ENCODE measurements around the gene CDC7. TPM values are rescaled to one million over a fixed set of nuclear protein-coding genes. Genes with fewer than 3 reads are reported as not detected.
A peak's percentile ranks its signal among the peaks of the same experiment; 100 is the strongest.
"Not testable (repeated sequence)": the region's sequence is repeated elsewhere in the genome, so short reads cannot be mapped to it uniquely, and the experiment has no call there.

The CDC7 gene
- total RNA-seq (2014; rRNA removed; shearing (Covaris generic)): 13.7 and 15.4 TPM in 2 replicates

DNA sequence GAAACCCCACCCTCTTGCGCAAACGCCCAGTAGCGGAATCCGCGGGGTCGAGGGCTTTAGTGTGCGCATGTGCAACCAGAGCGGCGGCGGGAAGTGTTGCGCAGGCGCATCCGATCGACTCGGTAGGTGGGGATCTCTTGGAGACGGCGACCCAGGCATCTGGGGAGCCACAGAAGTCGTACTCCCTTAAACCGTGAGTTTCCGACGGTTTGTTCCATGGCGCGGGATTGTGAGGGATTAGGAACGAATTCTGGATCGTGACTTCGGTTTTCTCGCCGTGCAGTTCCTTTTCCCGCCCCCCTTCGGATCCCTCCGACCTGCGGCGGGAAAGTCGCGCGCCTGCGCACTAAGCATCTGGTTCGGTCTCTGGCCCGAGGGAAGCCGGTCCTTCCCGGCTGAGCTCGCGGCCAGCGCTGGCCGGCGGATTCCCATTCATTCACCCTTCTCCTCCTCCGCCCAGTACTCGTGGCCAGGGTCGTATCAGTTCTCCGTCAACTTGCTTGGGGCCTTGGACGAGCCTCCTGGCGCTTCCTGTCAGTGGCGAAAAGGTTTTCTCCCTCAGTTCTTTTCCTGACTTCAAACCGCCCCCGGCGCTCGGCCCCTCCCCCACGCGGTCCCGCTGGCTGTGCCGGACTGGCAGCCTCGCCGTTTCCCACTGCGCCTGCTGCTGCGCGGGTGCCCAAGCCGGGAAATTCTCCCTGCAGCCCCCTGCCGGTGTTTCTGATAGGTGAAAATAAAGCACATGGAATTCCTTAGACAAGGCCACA lies at the start of gene CDC7:
Gene CDC7, plus strand, starts transcription at position 96 of the 767 bp plus-strand sequence. CDS start 866 bp downstream, outside the sequence.
- H3K4me1 ChIP-seq (replicated peaks): peaks cover 18% of the 10 kb centered on the region
- no peaks in the 10 kb centered on the region for H3K36me3 ChIP-seq
- no peaks in the 10 kb centered on the region for H3K27me3 ChIP-seq (replicated peaks)
- H3K4me3 ChIP-seq: peak within 1 kb of the TSS; percentile 55
- peak; percentile 96 to 100 for DNase-seq (ENCODE audit: low read depth in 1 of 2, low spot score in 2 of 2)
- peak within 1 kb of the TSS; percentile 88 for H3K27ac ChIP-seq
- H3K9me3 ChIP-seq (replicated peaks): no peaks in the 10 kb centered on the region

DNA sequence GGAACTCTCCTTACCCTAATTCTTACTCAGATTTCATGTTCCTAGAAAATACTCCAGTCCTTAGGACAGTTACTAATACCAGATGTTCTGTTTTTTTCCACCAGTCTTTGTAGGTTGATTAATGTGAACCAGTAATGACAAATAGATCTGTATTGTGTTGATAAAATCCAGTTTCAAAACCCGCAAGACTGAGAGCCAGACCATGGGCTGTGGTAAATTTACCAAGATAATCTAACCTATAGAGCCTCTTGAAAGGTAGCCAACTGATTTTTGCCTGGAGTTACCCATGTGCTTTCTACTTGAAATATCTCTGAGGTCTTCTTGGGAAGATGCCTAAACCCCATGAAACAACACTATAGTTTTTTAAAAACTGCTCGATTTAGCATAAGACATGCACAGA lies 46.5 kb upstream of the CDC7 start:
- Histone ChIP-seq H3K4me3 (no peak overlapping the region), H3K9me3 (replicated peaks) (no peaks in the 10 kb centered on the region), H3K36me3 (no peaks in the 10 kb centered on the region), H3K4me1 (replicated peaks) (no peaks in the 10 kb centered on the region), H3K27me3 (replicated peaks) (no peaks in the 10 kb centered on the region), H3K27ac (no peak overlapping the region)
- no peak for DNase-seq (ENCODE audit: low read depth in 1 of 2, low spot score in 2 of 2)

DNA sequence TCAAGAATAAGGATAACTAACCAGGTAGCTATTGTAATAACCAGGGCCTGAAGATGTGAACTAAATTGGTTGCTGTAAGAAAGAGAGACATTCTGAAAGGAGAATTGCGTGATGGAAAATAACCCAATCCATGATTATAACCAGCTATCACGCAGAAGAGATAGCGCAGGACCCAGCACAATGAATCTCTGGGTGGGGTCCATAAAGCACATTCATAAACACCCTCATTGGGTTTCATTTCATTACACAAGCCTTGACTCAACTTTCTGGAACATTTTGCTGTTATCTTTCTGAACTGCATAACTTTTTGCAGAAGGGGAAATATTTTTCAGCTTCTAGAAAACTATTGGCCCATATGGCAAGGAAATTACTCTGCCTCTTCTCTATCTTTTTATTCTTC lies 45.3 kb upstream of the CDC7 start:
- Histone ChIP-seq H3K27me3 (replicated peaks) (no peaks in the 10 kb centered on the region), H3K9me3 (replicated peaks) (no peaks in the 10 kb centered on the region)

DNA sequence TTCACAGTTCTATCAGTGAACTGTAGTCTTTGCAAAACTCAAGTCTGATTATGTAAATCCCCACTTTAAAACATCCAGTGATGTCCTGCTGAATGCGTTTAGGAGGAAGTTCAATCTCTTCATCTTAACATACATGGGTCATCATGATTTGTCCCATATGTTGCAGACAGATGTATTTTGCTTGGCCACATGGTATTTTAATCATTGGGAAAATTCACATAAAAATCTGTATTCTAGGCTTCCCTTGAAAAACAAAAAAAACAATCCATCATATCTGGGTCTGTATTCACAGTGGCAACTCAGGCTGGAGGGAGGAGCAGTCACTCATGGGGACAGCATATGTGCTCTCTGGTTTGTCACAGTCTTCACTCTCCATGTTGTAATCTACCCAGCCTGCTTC lies 44.8 kb upstream of the CDC7 start:
- no peaks in the 10 kb centered on the region for H3K4me1 ChIP-seq (replicated peaks)
- peaks cover 2% of the 10 kb centered on the region; the same call in 1 of the 2 replicates for H3K9me3 ChIP-seq (replicated peaks)
- H3K4me3 ChIP-seq: no peak overlapping the region
- DNase-seq (ENCODE audit: low read depth in 1 of 2, low spot score in 2 of 2): no peak
- no peak overlapping the region for H3K27ac ChIP-seq
- H3K27me3 ChIP-seq (replicated peaks): no peaks in the 10 kb centered on the region
- H3K36me3 ChIP-seq: no peaks in the 10 kb centered on the region

More for the DNA sequence above, 45.3 kb upstream of the CDC7 start:
- DNase-seq (ENCODE audit: low read depth in 1 of 2, low spot score in 2 of 2): no peak
- Histone ChIP-seq H3K4me1 (replicated peaks) (no peaks in the 10 kb centered on the region), H3K4me3 (no peak overlapping the region), H3K36me3 (no peaks in the 10 kb centered on the region), H3K27ac (no peak overlapping the region)

DNA sequence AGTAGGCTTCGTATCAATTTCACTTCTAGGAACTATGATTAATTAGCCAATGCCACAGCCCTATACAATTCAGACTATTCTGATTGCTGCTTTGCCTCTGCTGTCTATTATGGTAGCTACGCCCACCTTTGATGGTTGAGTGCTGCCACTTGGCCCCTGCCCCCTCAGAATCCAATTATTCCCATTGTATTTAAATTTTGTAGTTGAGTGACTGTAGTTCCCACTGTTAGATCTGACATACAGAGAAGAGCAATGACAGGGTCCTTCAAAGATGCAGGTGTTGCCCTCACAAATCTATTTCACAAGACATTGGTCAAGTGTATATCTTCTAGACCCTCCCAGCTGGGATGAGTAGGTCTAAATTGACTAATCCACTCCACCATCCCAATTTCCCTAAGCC lies 35.3 kb upstream of the CDC7 start:
- H3K9me3 ChIP-seq (replicated peaks); DNase-seq (ENCODE audit: low read depth in 1 of 2, low spot score in 2 of 2); H3K27me3 ChIP-seq (replicated peaks); H3K4me1 ChIP-seq (replicated peaks); H3K4me3 ChIP-seq; H3K36me3 ChIP-seq; H3K27ac ChIP-seq: not testable (repeated sequence)

DNA sequence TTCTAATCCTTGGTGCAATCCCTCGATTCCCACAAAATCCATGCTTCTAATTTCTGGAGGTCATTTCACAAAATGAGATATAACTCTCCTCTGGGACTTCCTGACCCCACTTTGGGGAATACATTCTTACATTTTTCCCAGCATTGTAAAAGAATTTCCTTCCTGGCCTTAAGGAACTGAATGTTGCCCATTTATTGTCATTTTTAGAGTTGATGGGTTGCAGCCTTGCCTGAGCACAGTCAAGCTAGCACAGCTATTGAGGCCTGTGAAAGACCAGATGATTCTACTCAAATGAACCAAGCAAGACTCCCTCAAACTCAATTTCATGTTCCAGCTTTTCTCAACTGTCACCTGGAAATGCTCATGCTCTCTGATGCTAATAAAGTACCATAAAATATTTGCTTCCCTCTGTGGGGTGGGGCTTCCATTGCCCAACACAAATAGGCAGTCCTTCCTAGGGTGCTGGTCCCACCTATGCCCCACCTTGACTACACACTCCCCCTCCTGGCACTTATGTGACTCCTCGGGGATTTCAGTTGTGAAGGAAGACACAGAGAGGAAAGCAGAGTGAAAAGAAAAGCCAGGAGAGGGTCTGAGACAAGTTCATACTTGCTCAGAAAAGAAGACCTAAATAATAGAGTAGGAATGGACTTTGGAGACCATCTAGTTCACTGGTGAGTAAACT lies 24.0 kb upstream of the CDC7 start:
- no peaks in the 10 kb centered on the region for H3K4me1 ChIP-seq (replicated peaks)
- no peak for DNase-seq (ENCODE audit: low read depth in 1 of 2, low spot score in 2 of 2)
- H3K36me3 ChIP-seq: no peaks in the 10 kb centered on the region
- no peaks in the 10 kb centered on the region for H3K27me3 ChIP-seq (replicated peaks)
- H3K4me3 ChIP-seq: no peak overlapping the region
- no peak overlapping the region for H3K27ac ChIP-seq
- H3K9me3 ChIP-seq (replicated peaks): no peaks in the 10 kb centered on the region

DNA sequence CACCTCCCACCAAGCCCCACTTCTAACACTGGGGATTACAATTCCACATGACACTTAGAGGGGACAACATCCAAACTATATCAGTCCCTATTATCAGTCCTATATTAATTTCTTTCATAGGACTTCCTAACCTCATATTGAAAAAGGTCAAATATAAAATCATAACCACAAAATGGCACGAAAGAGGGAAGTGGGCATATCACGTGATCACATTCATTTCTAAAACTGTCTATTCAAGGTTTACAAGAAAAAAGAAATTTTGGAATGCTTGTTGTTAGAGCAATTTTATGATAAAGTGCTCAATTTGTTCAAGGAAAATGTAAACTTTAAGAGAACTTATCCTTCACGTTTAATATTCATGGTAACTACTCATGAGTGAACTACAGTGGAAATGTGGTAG lies 13.2 kb upstream of the CDC7 start:
- no peaks in the 10 kb centered on the region; the same call in 1 of the 2 replicates for H3K27me3 ChIP-seq (replicated peaks)
- H3K4me1 ChIP-seq (replicated peaks): no peaks in the 10 kb centered on the region
- H3K4me3 ChIP-seq: no peak overlapping the region
- H3K27ac ChIP-seq: no peak overlapping the region
- H3K36me3 ChIP-seq: no peaks in the 10 kb centered on the region
- DNase-seq (ENCODE audit: low read depth in 1 of 2, low spot score in 2 of 2): no peak
- no peaks in the 10 kb centered on the region for H3K9me3 ChIP-seq (replicated peaks)

DNA sequence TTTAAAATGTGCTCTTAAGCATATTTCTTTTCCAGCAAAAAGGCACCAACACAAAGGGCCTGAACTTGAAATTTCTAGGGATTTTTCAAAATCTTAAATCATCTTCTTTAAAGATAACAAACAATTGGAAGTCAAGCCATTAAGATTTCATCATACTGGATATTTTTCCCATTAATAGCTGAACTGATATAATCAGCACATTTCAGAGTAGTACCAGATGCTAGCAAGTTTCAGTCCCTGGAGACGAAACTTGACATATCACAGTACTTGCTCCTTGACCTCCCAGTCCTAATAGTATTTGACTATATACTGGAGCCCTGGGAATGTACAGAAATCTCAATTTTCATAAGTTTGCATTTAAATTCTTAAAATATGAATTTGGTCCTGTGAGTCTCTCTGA lies 10.2 kb upstream of the CDC7 start:
- Histone ChIP-seq H3K27me3 (replicated peaks) (no peaks in the 10 kb centered on the region), H3K27ac (no peak overlapping the region), H3K9me3 (replicated peaks) (no peaks in the 10 kb centered on the region), H3K36me3 (no peaks in the 10 kb centered on the region), H3K4me3 (no peak overlapping the region), H3K4me1 (replicated peaks) (no peaks in the 10 kb centered on the region)
- DNase-seq (ENCODE audit: low read depth in 1 of 2, low spot score in 2 of 2): no peak

DNA sequence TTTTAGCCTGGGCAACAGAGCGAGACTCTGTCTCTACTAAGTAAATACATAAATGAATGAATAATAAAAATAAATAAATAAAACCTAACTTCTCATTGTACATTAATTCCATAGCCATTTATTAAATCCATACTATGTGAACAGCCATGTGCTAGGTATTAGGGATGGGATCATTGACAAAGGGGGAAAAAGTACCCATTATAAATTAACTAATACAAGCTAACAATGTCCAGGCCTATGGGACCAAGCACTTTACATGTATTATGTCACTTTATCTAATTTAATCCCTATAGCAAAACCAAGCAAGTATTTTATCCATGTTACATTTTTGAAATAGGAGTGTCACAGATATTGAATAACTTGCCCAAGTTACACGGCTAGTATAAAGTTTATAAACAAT lies 2.6 kb upstream of the CDC7 start:
- Histone ChIP-seq H3K36me3 (no peaks in the 10 kb centered on the region), H3K4me1 (replicated peaks) (peaks cover 18% of the 10 kb centered on the region), H3K27me3 (replicated peaks) (no peaks in the 10 kb centered on the region), H3K27ac (no peak overlapping the region), H3K9me3 (replicated peaks) (no peaks in the 10 kb centered on the region), H3K4me3 (no peak overlapping the region)
- DNase-seq (ENCODE audit: low read depth in 1 of 2, low spot score in 2 of 2): no peak

DNA sequence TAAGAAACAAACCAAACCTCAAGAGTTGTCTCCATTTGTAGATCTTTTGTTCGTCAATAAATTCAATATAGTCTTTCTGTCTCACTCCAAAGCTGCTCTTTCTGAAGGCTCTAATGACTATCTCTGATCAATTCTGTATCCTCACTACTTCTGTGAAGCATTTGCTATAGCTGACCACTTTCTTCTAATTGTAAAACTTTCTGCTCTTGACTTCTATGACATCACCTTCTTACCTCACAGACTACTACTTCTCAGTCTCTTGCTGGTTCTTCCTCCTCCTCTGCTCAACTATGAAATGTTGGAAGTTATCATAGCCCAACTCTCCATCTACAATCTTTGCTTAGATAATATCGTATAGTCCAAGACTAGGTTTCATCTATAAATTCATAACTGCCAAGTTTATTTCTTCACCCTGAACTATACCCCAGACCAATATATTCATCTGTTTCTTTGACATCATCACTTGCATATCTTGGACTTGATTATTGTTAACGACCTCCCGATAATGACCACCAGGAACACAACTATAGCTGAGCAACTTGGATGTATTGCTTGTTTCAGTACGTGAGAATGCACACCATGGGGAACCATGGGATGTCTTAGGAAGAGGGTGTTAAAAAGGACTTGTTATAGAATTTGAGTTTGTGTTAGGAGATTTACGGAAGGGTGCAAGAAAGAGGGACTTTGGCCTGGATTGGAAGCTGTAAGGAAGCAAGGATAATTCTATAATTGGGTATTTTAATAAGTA lies 2.0 kb upstream of the CDC7 start:
- Histone ChIP-seq H3K4me3 (no peak overlapping the region), H3K9me3 (replicated peaks) (no peaks in the 10 kb centered on the region), H3K4me1 (replicated peaks) (peaks cover 18% of the 10 kb centered on the region), H3K36me3 (no peaks in the 10 kb centered on the region), H3K27me3 (replicated peaks) (no peaks in the 10 kb centered on the region), H3K27ac (no peak overlapping the region)
- no peak for DNase-seq (ENCODE audit: low read depth in 1 of 2, low spot score in 2 of 2)

DNA sequence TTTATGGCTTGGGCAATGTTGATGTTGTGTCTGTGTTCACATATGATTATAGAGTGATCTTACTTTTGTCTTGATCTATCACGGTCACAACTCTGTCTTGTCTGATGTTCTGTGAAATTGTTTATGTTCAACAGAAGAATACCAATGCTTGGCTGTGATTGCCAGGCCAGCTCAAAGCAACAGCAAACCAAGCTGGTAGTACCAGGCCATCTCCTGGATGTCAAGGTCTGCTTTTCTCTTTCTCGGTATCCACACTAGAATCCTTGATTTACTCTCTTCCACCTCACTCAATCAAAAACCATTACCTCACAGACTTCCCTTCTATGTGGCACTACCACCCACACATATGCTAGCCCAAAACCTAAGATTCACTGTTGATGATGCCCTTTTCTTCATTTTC lies 1.3 kb upstream of the CDC7 start:
- Histone ChIP-seq H3K27ac (no peak overlapping the region), H3K4me1 (replicated peaks) (peaks cover 18% of the 10 kb centered on the region), H3K27me3 (replicated peaks) (no peaks in the 10 kb centered on the region), H3K4me3 (no peak overlapping the region), H3K36me3 (no peaks in the 10 kb centered on the region), H3K9me3 (replicated peaks) (no peaks in the 10 kb centered on the region)
- DNase-seq (ENCODE audit: low read depth in 1 of 2, low spot score in 2 of 2): no peak

DNA sequence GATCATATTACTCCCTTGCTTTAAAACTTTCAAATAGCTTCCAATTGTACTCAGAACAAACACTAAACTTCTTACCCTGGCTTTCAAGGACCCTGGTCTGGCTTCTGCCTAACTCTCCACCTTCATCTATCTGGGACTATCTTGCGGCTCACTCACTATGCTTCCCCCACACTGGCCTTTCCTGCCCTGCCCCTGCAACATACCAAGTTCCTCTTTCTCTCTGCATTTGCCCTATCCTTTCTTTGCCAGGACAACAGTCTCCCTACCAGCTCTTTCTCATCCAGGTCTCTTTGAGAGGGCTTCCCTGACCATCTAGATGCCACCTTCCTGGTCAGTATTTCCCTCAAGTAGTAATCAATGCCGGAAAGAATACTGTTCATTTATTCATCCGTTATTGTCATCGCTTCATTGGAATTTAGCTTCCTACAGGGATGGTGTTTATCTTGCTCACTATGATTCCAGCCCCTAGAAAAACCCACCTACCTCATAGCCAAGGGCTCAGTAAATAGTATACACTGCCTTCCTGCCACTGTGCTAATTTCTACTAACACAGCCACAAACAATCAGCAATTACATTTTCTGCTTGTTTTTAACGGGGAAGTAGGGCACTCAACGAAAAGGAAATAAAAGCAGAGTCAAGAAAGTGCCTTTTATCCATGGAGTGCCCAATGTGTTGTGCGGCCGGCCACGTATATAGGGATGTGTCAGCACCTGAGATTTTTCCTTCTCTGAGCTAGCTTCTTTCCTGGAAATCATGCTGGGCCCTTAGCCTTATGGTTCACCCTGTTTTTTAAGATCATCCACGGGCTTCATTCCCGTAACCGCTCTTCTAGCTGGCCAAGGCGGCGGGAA lies 521 bp upstream of the CDC7 start:
- Histone ChIP-seq H3K4me3 (peak overlapping the region; percentile 55), H3K9me3 (replicated peaks) (no peaks in the 10 kb centered on the region), H3K27me3 (replicated peaks) (no peaks in the 10 kb centered on the region), H3K36me3 (no peaks in the 10 kb centered on the region), H3K4me1 (replicated peaks) (peaks cover 18% of the 10 kb centered on the region), H3K27ac (peak overlapping the region; percentile 88)
- DNase-seq (ENCODE audit: low read depth in 1 of 2, low spot score in 2 of 2): no peak

DNA sequence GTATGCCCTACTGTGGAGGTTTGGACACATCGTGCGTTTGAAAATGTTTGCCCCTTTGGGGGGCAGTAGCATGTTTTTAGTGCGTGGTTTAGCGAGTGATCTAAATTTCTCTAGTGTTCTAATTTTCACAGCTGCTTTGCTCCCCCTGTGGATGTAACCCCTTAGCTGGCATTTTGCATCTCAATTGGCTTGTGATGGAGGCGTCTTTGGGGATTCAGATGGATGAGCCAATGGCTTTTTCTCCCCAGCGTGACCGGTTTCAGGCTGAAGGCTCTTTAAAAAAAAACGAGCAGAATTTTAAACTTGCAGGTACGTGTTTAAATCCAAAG lies 836 bp downstream of the CDC7 start:
- H3K4me3 ChIP-seq: peak overlapping the region; percentile 55
- no peak for DNase-seq (ENCODE audit: low read depth in 1 of 2, low spot score in 2 of 2)
- H3K4me1 ChIP-seq (replicated peaks): peaks cover 18% of the 10 kb centered on the region
- no peaks in the 10 kb centered on the region for H3K9me3 ChIP-seq (replicated peaks)
- H3K27me3 ChIP-seq (replicated peaks): no peaks in the 10 kb centered on the region
- peak overlapping the region; percentile 88 for H3K27ac ChIP-seq
- H3K36me3 ChIP-seq: no peaks in the 10 kb centered on the region
